ENCODE data around the gene AOPEP. TPM values are rescaled to one million over a fixed set of nuclear protein-coding genes. Genes with fewer than 3 reads are reported as not detected.

Gene AOPEP
- total RNA-seq, 1 donor from 2014 or later = 25.8 TPM

- H3K27me3 Mint-ChIP-seq (ENCODE audit: unreplicated experiment) = no peaks in the 10 kb centered on the region
- no peak for TF ChIP-seq CTCF (IDR thresholded peaks at IDR 0.05; ENCODE audit: partially characterized antibody, unreplicated experiment)
- H3K27ac Mint-ChIP-seq (ENCODE audit: unreplicated experiment) = no peak overlapping the region
- H3K4me3 Mint-ChIP-seq (ENCODE audit: unreplicated experiment) = no peak overlapping the region
- H3K9me3 Mint-ChIP-seq (ENCODE audit: unreplicated experiment) = peaks cover 2% of the 10 kb centered on the region
- no peak for DNase-seq
- H3K4me1 Mint-ChIP-seq (ENCODE audit: low read depth, unreplicated experiment) = peaks cover 3% of the 10 kb centered on the region
- peaks cover 13% of the 10 kb centered on the region for H3K36me3 Mint-ChIP-seq (ENCODE audit: unreplicated experiment)
These were observed 169.2 kb downstream of the AOPEP start for GRCh38 chr9:94895668-94896067.

GRCh38 chr9:94896512-94896911, 170.0 kb downstream of the AOPEP start:
- no peak for TF ChIP-seq CTCF (IDR thresholded peaks at IDR 0.05; ENCODE audit: partially characterized antibody, unreplicated experiment)
- no peak for DNase-seq
- H3K4me1 Mint-ChIP-seq (ENCODE audit: low read depth, unreplicated experiment) = peaks cover 3% of the 10 kb centered on the region
- H3K4me3 Mint-ChIP-seq (ENCODE audit: unreplicated experiment) = no peak overlapping the region
- H3K27ac Mint-ChIP-seq (ENCODE audit: unreplicated experiment) = no peak overlapping the region
- H3K36me3 Mint-ChIP-seq (ENCODE audit: unreplicated experiment) = peaks cover 7% of the 10 kb centered on the region
- H3K9me3 Mint-ChIP-seq (ENCODE audit: unreplicated experiment) = peaks cover 2% of the 10 kb centered on the region
- no peaks in the 10 kb centered on the region for H3K27me3 Mint-ChIP-seq (ENCODE audit: unreplicated experiment)

- Mint-ChIP-seq H3K4me3 (ENCODE audit: unreplicated experiment) (no peak overlapping the region), H3K36me3 (ENCODE audit: unreplicated experiment) (no peaks in the 10 kb centered on the region), H3K4me1 (ENCODE audit: low read depth, unreplicated experiment) (peaks cover 4% of the 10 kb centered on the region), H3K27me3 (ENCODE audit: unreplicated experiment) (no peaks in the 10 kb centered on the region), H3K27ac (ENCODE audit: unreplicated experiment) (no peak overlapping the region), H3K9me3 (ENCODE audit: unreplicated experiment) (no peaks in the 10 kb centered on the region)
- TF ChIP-seq CTCF (IDR thresholded peaks at IDR 0.05; ENCODE audit: partially characterized antibody, unreplicated experiment) = no peak
- no peak for DNase-seq
These were observed 173.1 kb downstream of the AOPEP start for GRCh38 chr9:94899464-94900221.

GRCh38 chr9:94900222-94901018, 173.9 kb downstream of the AOPEP start:
- Mint-ChIP-seq H3K4me1 (ENCODE audit: low read depth, unreplicated experiment) (peaks cover 11% of the 10 kb centered on the region), H3K27me3 (ENCODE audit: unreplicated experiment) (no peaks in the 10 kb centered on the region), H3K36me3 (ENCODE audit: unreplicated experiment) (no peaks in the 10 kb centered on the region), H3K9me3 (ENCODE audit: unreplicated experiment) (peaks cover 2% of the 10 kb centered on the region), H3K4me3 (ENCODE audit: unreplicated experiment) (no peak overlapping the region), H3K27ac (ENCODE audit: unreplicated experiment) (no peak overlapping the region)
- TF ChIP-seq CTCF (IDR thresholded peaks at IDR 0.05; ENCODE audit: partially characterized antibody, unreplicated experiment) = no peak
- DNase-seq = no peak

GRCh38 chr9:94901019-94901363, 174.5 kb downstream of the AOPEP start:
- H3K9me3 Mint-ChIP-seq (ENCODE audit: unreplicated experiment) = peaks cover 2% of the 10 kb centered on the region
- no peak for TF ChIP-seq CTCF (IDR thresholded peaks at IDR 0.05; ENCODE audit: partially characterized antibody, unreplicated experiment)
- no peaks in the 10 kb centered on the region for H3K36me3 Mint-ChIP-seq (ENCODE audit: unreplicated experiment)
- no peak overlapping the region for H3K27ac Mint-ChIP-seq (ENCODE audit: unreplicated experiment)
- no peaks in the 10 kb centered on the region for H3K27me3 Mint-ChIP-seq (ENCODE audit: unreplicated experiment)
- H3K4me1 Mint-ChIP-seq (ENCODE audit: low read depth, unreplicated experiment) = peaks cover 15% of the 10 kb centered on the region
- no peak for DNase-seq
- no peak overlapping the region for H3K4me3 Mint-ChIP-seq (ENCODE audit: unreplicated experiment)
